ENCODE data around the gene ASTN2.

- TF ChIP-seq CTCF (IDR thresholded peaks at IDR 0.05) (no peak), CBX8 (IDR thresholded peaks at IDR 0.05) (no peak), BHLHE40 (IDR thresholded peaks at IDR 0.05; ENCODE audit: low read depth, low read length) (no peak), MAX (IDR thresholded peaks at IDR 0.05) (peak; percentile 37; the same call in 1 of the 2 replicates), GATA3 (IDR thresholded peaks at IDR 0.05; ENCODE audit: borderline replicate concordance) (no peak), HDAC2 (IDR thresholded peaks at IDR 0.05) (no peak)
These were observed 867.9 kb downstream of the ASTN2 start for GRCh38 chr9:116546711-116547581.
